Fibroblast of villous mesenchyme (primary cell): ENCODE data around the gene CTNNA2. TPM values are rescaled to one million over a fixed set of nuclear protein-coding genes. Genes with fewer than 3 reads are reported as not detected.

ENCODE experiments used
- DNase-seq: peaks from one replicate; pipeline ENCODE4 v3.0.0-alpha.2; 2010; ENCODE audit warnings: low read depth
- H3K4me3 ChIP-seq: 2 replicates; pipeline ENCODE4 v1.5.1; 2011; ENCODE audit warnings: low read depth, mild to moderate bottlenecking, low read length
- total RNA-seq: library from RNA; depleted of rRNA; stranded (reverse); fragments of >200 nt; gene quantifications from 2 replicates; pipeline ENCODE4 v1.2.3, GENCODE V29; 2012
- TF ChIP-seq, protein P1 (sequence below): IDR thresholded peaks from 2 replicates; pipeline ENCODE4 v1.5.1; 2012; ENCODE audit warnings: low read depth, mild to moderate bottlenecking, low read length; ENCODE audit not compliant: insufficient read depth

Gene CTNNA2
- total RNA-seq, 1 donor, result not detected

DNA sequence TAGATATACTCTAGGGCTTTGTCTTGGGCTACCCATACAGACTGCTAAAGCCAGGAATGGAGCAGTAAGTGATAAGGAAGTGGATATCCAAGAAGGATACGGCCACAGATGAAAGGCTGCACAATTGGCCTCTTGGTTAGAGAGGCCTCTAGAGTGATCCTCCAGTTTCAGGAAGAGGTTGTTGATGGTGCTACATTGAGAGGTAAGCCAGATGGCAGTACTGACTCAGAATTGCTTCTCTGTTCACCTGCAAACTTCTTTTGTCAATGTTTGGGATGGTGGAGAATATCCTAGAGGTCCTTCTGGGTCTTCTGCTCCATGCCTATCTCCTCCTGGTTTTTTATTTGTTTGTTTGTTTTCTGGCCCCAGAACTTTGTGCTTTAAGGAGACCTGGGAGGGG is 1018.5 kb downstream of the CTNNA2 start:
- no peak overlapping the region for H3K4me3 ChIP-seq
- TF ChIP-seq, protein P1, sequence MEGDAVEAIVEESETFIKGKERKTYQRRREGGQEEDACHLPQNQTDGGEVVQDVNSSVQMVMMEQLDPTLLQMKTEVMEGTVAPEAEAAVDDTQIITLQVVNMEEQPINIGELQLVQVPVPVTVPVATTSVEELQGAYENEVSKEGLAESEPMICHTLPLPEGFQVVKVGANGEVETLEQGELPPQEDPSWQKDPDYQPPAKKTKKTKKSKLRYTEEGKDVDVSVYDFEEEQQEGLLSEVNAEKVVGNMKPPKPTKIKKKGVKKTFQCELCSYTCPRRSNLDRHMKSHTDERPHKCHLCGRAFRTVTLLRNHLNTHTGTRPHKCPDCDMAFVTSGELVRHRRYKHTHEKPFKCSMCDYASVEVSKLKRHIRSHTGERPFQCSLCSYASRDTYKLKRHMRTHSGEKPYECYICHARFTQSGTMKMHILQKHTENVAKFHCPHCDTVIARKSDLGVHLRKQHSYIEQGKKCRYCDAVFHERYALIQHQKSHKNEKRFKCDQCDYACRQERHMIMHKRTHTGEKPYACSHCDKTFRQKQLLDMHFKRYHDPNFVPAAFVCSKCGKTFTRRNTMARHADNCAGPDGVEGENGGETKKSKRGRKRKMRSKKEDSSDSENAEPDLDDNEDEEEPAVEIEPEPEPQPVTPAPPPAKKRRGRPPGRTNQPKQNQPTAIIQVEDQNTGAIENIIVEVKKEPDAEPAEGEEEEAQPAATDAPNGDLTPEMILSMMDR, result no peak
- DNase-seq, result no peak

DNA sequence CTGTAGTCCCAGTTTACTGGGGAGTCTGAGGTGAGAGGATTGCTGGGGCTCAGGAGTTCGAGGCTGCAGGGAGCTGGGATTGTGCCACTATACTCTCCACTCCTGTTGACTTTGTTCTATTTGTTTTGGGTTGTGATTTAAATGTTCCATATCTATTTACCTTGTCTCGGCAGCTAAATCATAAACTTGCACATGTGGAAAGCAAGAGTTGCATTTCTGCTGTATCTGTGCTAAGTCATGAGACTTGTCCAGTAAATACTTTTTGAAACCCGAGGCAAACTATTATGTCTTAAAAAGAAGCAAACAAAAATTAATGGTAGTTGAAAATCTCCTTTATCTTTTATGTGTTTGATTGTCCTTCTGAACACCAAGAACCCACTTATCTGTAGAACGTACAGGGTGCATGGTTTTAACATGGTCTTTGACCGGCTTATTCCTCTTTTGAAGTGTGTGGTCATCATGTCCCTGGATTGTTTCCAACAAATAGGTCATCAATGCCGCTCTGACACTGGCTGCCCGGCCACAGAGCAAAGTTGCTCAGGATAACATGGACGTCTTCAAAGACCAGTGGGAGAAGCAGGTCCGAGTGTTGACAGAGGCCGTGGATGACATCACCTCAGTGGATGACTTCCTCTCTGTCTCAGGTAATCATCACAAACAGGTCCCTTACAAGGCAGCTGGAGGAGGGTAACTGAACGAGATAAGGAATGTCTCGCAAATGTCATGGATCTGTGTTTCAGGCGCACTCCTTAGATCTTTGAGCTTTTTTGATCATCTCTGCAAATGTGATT is 1032.8 kb downstream of the CTNNA2 start:
- TF ChIP-seq, protein P1, result no peak
- H3K4me3 ChIP-seq, result no peak overlapping the region
- DNase-seq, result no peak

DNA sequence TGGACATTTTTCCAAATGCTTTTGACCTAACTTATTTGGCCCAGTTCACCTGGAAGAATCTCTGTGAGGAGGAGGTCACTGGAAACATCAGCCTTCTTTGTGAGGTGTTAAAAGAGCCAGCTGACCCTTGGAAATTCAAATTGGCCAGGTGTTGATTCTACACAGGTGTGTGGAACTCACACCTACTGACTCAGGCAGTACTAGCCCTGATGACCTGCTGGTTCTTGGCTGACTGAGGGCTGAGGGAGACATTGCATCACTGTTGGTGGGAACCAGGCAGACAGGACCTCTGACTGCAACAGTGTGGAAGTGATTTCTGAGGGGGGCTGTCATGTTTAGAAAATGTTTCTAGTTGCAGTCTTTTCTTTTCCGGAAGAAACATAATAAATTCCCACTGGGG is 1033.9 kb downstream of the CTNNA2 start:
- no peak overlapping the region for H3K4me3 ChIP-seq
- DNase-seq, result no peak
- TF ChIP-seq, protein P1, result no peak

DNA sequence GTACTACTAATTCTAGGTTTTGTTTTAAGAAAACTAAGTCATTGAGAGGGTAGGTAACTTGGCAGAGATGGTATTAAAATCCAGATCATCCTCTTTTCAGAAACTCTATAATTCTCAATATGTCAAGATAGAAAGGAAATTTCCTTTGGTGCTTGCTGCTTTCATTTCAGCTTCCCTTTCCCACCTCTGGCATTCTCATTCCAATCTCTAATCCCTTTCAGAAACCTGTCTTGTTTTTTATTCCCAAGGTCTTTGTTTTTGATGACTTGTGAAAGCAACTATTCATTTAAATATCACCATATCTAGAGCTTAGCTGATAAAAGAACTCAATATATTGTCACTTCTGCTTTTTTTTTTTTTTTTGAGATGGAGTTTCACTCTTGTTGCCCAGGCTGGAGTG is 1034.5 kb downstream of the CTNNA2 start:
- TF ChIP-seq, protein P1, result no peak
- DNase-seq, result no peak
- H3K4me3 ChIP-seq, result no peak overlapping the region

DNA sequence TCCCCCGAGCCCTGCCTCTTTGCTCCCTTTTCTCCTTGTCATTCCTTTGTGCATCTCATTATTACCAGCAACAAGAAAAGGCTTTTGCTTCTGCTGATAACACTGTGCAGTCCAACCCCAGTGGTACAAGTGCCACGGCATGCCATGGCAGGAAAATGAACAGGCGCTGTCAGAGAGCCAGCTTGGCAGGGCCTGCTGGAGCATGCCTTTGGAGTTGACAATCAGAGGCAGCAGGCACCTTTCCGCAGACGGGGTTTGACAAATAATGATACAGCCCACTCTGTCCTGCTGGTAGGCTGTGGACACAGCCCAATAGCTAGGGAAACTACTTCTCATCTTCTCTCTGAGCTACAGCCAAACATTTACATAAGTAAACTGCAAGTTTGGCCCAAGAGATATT is 1035.6 kb downstream of the CTNNA2 start:
- DNase-seq, result no peak
- TF ChIP-seq, protein P1, result no peak
- H3K4me3 ChIP-seq, result no peak overlapping the region

DNA sequence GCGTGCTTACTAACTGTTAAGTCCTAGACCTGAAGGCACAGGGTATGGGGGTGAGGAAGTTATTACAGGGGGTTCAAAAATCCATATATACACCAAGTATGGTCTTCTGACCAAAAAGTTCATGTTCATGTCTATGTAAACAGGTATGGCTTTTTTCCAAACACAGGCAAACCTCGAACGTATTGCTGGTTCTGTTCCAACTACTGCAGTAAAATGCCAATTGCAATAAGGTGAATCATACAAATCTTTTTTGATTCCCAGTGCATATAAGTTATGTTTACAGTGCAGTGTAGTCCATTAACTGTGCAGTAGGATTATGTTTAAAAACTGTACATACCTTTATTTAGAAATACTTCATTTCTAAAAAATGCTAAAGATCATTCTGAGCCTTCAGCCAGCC is 1037.0 kb downstream of the CTNNA2 start:
- no peak overlapping the region for H3K4me3 ChIP-seq
- TF ChIP-seq, protein P1, result no peak
- DNase-seq, result no peak

DNA sequence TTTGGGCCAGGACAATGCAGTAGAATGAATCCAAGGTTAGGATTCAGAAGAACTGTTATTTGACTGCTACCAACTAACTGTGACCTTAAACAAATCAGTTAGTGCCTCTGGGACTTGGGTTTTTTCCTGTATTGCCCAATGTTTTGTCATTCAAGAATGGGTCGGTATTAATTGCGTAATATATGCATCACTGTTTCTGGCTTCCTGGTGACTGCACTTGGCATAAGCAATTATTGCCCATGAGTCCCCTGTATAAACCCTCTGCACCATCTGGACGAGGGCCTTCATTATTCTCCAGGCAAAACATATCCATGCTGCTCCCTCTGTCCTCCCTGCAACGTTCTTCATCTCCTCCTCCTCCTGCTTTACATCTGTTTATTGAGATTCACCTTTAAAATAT is 1047.5 kb downstream of the CTNNA2 start:
- no peak overlapping the region for H3K4me3 ChIP-seq
- TF ChIP-seq, protein P1, result no peak
- DNase-seq, result no peak
